Measurements from ENCODE around the gene MAGEB5. TPM values are rescaled to one million over a fixed set of nuclear protein-coding genes. Genes with fewer than 3 reads are reported as not detected.

MAGEB5 gene
- total RNA-seq, 1 donor from 2014 or later: not detected

GRCh38 chrX:26234177-26234576, 18.2 kb downstream of the MAGEB5 start:
- peaks cover 43% of the 10 kb centered on the region for H3K9me3 Mint-ChIP-seq (ENCODE audit: low read depth)
- H3K27me3 Mint-ChIP-seq: no peaks in the 10 kb centered on the region
- no peaks in the 10 kb centered on the region for H3K36me3 Mint-ChIP-seq (ENCODE audit: insufficient read depth)
- no peak overlapping the region for H3K4me3 Mint-ChIP-seq (ENCODE audit: low read depth)
- no peak for TF ChIP-seq CTCF (IDR thresholded peaks at IDR 0.05; ENCODE audit: unreplicated experiment)
- no peak for DNase-seq (ENCODE audit: low spot score, unreplicated experiment)
- peaks cover 5% of the 10 kb centered on the region for H3K4me1 Mint-ChIP-seq (ENCODE audit: low read depth)
- no peak overlapping the region for H3K27ac Mint-ChIP-seq

GRCh38 chrX:26253526-26253925, 37.6 kb downstream of the MAGEB5 start:
- H3K27me3 Mint-ChIP-seq: no peaks in the 10 kb centered on the region
- DNase-seq (ENCODE audit: low spot score, unreplicated experiment): no peak

GRCh38 chrX:26254436-26254835, 38.5 kb downstream of the MAGEB5 start:
- peaks cover 16% of the 10 kb centered on the region for H3K9me3 Mint-ChIP-seq (ENCODE audit: low read depth)
- no peak for DNase-seq (ENCODE audit: low spot score, unreplicated experiment)
- H3K36me3 Mint-ChIP-seq (ENCODE audit: insufficient read depth): no peaks in the 10 kb centered on the region
- no peak overlapping the region for H3K27ac Mint-ChIP-seq
- no peaks in the 10 kb centered on the region for H3K27me3 Mint-ChIP-seq
- no peaks in the 10 kb centered on the region for H3K4me1 Mint-ChIP-seq (ENCODE audit: low read depth)
- no peak for TF ChIP-seq CTCF (IDR thresholded peaks at IDR 0.05; ENCODE audit: unreplicated experiment)
- no peak overlapping the region for H3K4me3 Mint-ChIP-seq (ENCODE audit: low read depth)

More at GRCh38 chrX:26253526-26253925, 37.6 kb downstream of the MAGEB5 start:
- Mint-ChIP-seq H3K4me1 (ENCODE audit: low read depth) (no peaks in the 10 kb centered on the region), H3K27ac (no peak overlapping the region), H3K4me3 (ENCODE audit: low read depth) (no peak overlapping the region), H3K36me3 (ENCODE audit: insufficient read depth) (no peaks in the 10 kb centered on the region), H3K9me3 (ENCODE audit: low read depth) (peaks cover 16% of the 10 kb centered on the region)
- TF ChIP-seq CTCF (IDR thresholded peaks at IDR 0.05; ENCODE audit: unreplicated experiment): no peak

- Mint-ChIP-seq H3K9me3 (ENCODE audit: low read depth) (peaks cover 29% of the 10 kb centered on the region), H3K36me3 (ENCODE audit: insufficient read depth) (no peaks in the 10 kb centered on the region), H3K4me1 (ENCODE audit: low read depth) (no peaks in the 10 kb centered on the region), H3K27ac (no peak overlapping the region), H3K27me3 (no peaks in the 10 kb centered on the region), H3K4me3 (ENCODE audit: low read depth) (no peak overlapping the region)
- no peak for DNase-seq (ENCODE audit: low spot score, unreplicated experiment)
- TF ChIP-seq CTCF (IDR thresholded peaks at IDR 0.05; ENCODE audit: unreplicated experiment): no peak
Measured at GRCh38 chrX:26262121-26262523, 46.2 kb downstream of the MAGEB5 start.

Other genes starting within 250 kb of the MAGEB5 start
- not detected in 2 replicates for gene MAGEB18, start 77.8 kb upstream of the MAGEB5 start, total RNA-seq
- not detected in 2 replicates for gene MAGEB6B, start 55.6 kb upstream of the MAGEB5 start, total RNA-seq
- gene MAGEB6, start 23.7 kb upstream of the MAGEB5 start, total RNA-seq: not detected in 2 replicates